Measurements from ENCODE around the gene MDK. TPM values are rescaled to one million over a fixed set of nuclear protein-coding genes. Genes with fewer than 3 reads are reported as not detected.

The MDK gene
- total RNA-seq, 1 experiment from 2014 or later, result 286 TPM

- TF ChIP-seq REST (IDR thresholded peaks at IDR 0.05; ENCODE audit: low read depth) (no peak), TCF7L2 (IDR thresholded peaks at IDR 0.05; ENCODE audit: borderline replicate concordance, extremely low read depth, insufficient read depth, insufficient read length) (no peak), ZNF274 (IDR thresholded peaks at IDR 0.05; ENCODE audit: low read depth, low read length) (no peak), POLR2A (IDR thresholded peaks at IDR 0.05; ENCODE audit: borderline replicate concordance, extremely low read depth, insufficient read depth, insufficient read length) (no peak), RAD21 (IDR thresholded peaks at IDR 0.05; ENCODE audit: low read depth) (no peak), CBX3 (IDR thresholded peaks at IDR 0.05; ENCODE audit: low read depth) (no peak), ZFX (IDR thresholded peaks at IDR 0.05) (no peak)
Measured at GRCh38 chr11:46351606-46352005, 29.9 kb upstream of the MDK start (continued).

GRCh38 chr11:46352063-46352841 is 29.2 kb upstream of the MDK start:
- Histone ChIP-seq H3K79me2 (ENCODE audit: insufficient read depth, low read length) (peaks cover 86% of the 10 kb centered on the region), H3K27ac (ENCODE audit: low read depth, low read length) (peak overlapping the region; percentile 22; the same call in 1 of the 2 replicates)
- TF ChIP-seq POLR2A (IDR thresholded peaks at IDR 0.05; ENCODE audit: borderline replicate concordance, extremely low read depth, insufficient read depth, insufficient read length), result no peak
- TF ChIP-seq CEBPB (IDR thresholded peaks at IDR 0.05; ENCODE audit: low read depth), result no peak
- TF ChIP-seq MAX (IDR thresholded peaks at IDR 0.05), result no peak
- TF ChIP-seq EZH2phosphoT487 (IDR thresholded peaks at IDR 0.05; ENCODE audit: borderline replicate concordance), result no peak
- no peak for TF ChIP-seq SRF (IDR thresholded peaks at IDR 0.05; ENCODE audit: low read depth)
- TF ChIP-seq ZBTB33 (IDR thresholded peaks at IDR 0.05; ENCODE audit: extremely low read depth, insufficient replicate concordance, low read length), result no peak
- no peak for TF ChIP-seq JUND (IDR thresholded peaks at IDR 0.05)
- no peak for TF ChIP-seq EZH2 (IDR thresholded peaks at IDR 0.05)
- peak; percentile 70 for TF ChIP-seq RAD21 (IDR thresholded peaks at IDR 0.05; ENCODE audit: low read depth)
- no peak for TF ChIP-seq ATF3 (IDR thresholded peaks at IDR 0.05)
- TF ChIP-seq SIN3A (IDR thresholded peaks at IDR 0.05; ENCODE audit: low read depth), result no peak
- TF ChIP-seq EGR1 (IDR thresholded peaks at IDR 0.05; ENCODE audit: low read depth), result no peak

More at GRCh38 chr11:46352063-46352841, 29.2 kb upstream of the MDK start:
- H3K4me2 ChIP-seq (ENCODE audit: low read length), result peak overlapping the region; percentile 25; the same call in 1 of the 2 replicates
- H3K4me3 ChIP-seq (replicated peaks in 1 of 2; ENCODE audit: low read depth in 1 of 2, low read length in 2 of 2), result no peak overlapping the region
- H3K9ac ChIP-seq (ENCODE audit: low read length), result no peak overlapping the region
- H4K20me1 ChIP-seq (ENCODE audit: insufficient read depth), result peaks cover 7% of the 10 kb centered on the region; the same call in 1 of the 2 replicates
- H2AFZ ChIP-seq (ENCODE audit: low read depth, low read length, poor library complexity, severe bottlenecking), result no peak overlapping the region
- ChIA-PET RAD21 (ENCODE audit: low non-redundant PET in 1 of 2, low total read pairs in 2 of 2, uncharacterized antibody in 2 of 2, unreplicated experiment in 2 of 2) (interaction anchor here in 1 of 2 experiments (0.6 kb wide), 1 partner anchor 36 kb away, joined by 4 read pairs; no protein-coding TSS in a partner anchor), POLR2A (no interaction called here), CTCF (interaction anchor here (0.5 to 2.2 kb wide), 16 partner anchors 9 to 506 kb away, joined by 3 to 10 read pairs (median 4); partner anchors contain the start of gene CHRM4)
- no peaks in the 10 kb centered on the region for H3K27me3 ChIP-seq (ENCODE audit: insufficient read depth, low read length)
- 0 out of 4 replicates have a peak, but pooled peaks cover 0 to 2% of the 10 kb centered on the region in 2 experiments for H3K36me3 ChIP-seq (ENCODE audit: control insufficient read depth in 1 of 2, insufficient read depth in 2 of 2, low read length in 2 of 2)
- no peaks in the 10 kb centered on the region for H3K9me2 ChIP-seq (ENCODE audit: insufficient read depth)
- no TSS peak for BruUV-seq (replicated peaks)
- peak; percentile 42 for ATAC-seq
- intact Hi-C loops (cut with micrococcal nuclease), result no loop called here
- peaks cover 10 to 27% of the 10 kb centered on the region in 2 experiments; a peak in 3 of 4 replicates for H3K4me1 ChIP-seq (ENCODE audit: control insufficient read depth in 1 of 2, insufficient read depth in 2 of 2, low read length in 2 of 2)
- no peak for DNase-seq (ENCODE audit: low read depth, low spot score)
- H3K9me3 ChIP-seq (ENCODE audit: control insufficient read depth in 1 of 2, insufficient read depth in 1 of 2, low read depth in 1 of 2, low read length in 2 of 2), result no peaks in the 10 kb centered on the region
